Gastroesophageal sphincter (tissue), 3 donors: Measurements from ENCODE around the gene TIMM22.

Source experiments
- POLR2AphosphoS5 ChIP-seq: sonication (generic); formaldehyde crosslinking; IDR thresholded peaks from one replicate; pipeline ENCODE4 v1.6.1; 2017; ENCODE audit warnings: antibody characterized with exemption
- TF ChIP-seq, protein P1 (sequence below), 4 experiments: fragments of 200-600 bp in 2 of 4; fragments of 450-650 bp in 2 of 4; sonication (generic) in 1 of 4; IDR thresholded peaks; one replicate each; pipeline ENCODE4 v1.5.1; 2017 to 2019; ENCODE audit warnings: antibody characterized with exemption in 4 of 4, mild to moderate bottlenecking in 2 of 4, moderate library complexity in 2 of 4

- TF ChIP-seq, protein P1, sequence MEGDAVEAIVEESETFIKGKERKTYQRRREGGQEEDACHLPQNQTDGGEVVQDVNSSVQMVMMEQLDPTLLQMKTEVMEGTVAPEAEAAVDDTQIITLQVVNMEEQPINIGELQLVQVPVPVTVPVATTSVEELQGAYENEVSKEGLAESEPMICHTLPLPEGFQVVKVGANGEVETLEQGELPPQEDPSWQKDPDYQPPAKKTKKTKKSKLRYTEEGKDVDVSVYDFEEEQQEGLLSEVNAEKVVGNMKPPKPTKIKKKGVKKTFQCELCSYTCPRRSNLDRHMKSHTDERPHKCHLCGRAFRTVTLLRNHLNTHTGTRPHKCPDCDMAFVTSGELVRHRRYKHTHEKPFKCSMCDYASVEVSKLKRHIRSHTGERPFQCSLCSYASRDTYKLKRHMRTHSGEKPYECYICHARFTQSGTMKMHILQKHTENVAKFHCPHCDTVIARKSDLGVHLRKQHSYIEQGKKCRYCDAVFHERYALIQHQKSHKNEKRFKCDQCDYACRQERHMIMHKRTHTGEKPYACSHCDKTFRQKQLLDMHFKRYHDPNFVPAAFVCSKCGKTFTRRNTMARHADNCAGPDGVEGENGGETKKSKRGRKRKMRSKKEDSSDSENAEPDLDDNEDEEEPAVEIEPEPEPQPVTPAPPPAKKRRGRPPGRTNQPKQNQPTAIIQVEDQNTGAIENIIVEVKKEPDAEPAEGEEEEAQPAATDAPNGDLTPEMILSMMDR (IDR thresholded peaks at IDR 0.05): no peak
- TF ChIP-seq POLR2AphosphoS5: no peak
Measured at GRCh38 chr17:1004769-1005295, 7.9 kb downstream of the TIMM22 start.
